Ecto neural progenitor cell (in vitro differentiated cells): Measurements from ENCODE around the gene PDE9A.
A peak's percentile ranks its signal among the peaks of the same experiment; 100 is the strongest.
"Not testable (repeated sequence)": the region's sequence is repeated elsewhere in the genome, so short reads cannot be mapped to it uniquely, and the experiment has no call there.

Source experiments
- DNase-seq: peaks from one replicate; pipeline ENCODE4 v3.0.0-alpha.2; 2018; ENCODE audit warnings: low spot score

The PDE9A gene

DNA sequence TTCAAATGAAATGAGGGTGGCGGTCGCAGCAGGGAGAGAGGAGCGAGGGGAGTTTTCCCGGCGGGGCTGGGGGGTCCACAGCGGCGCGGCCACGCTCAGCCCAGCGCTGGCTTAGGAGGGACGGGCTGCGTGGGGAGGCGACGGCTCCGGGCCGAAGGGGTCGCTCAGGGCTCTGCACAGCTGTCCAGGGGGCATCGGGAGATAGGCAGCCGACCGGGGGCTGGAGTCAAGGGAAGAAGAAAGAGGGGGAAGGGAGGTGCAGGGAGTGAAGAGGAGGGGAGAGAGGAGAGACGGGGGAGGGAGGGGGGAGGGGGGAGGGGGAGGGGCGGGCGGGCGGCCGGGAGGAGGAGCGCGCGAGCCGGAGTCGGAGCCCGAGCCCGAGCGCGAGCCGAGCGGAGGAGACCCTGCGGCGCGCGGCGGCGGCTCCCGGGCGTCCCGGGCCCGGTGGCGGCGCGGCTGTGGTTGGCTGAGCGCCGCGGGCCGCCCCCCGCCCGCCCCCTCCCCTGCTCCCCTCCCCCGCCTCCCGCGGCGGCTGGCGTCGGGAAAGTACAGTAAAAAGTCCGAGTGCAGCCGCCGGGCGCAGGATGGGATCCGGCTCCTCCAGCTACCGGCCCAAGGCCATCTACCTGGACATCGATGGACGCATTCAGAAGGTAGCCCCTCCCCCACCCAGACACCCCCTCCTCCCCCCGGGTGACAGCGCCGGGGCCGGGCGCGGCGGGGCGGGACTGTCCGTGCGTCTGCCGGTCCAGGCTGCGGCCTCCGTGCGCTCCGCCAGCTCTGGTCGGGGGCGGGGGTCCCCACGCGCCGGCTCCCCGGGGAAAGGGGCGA lies at the start of gene PDE9A:
Gene PDE9A (plus strand): TSS at position 391 of the 831 bp plus-strand sequence. CDS start 194 bp downstream, at position 585.
- DNase-seq, result peak; percentile 84

DNA sequence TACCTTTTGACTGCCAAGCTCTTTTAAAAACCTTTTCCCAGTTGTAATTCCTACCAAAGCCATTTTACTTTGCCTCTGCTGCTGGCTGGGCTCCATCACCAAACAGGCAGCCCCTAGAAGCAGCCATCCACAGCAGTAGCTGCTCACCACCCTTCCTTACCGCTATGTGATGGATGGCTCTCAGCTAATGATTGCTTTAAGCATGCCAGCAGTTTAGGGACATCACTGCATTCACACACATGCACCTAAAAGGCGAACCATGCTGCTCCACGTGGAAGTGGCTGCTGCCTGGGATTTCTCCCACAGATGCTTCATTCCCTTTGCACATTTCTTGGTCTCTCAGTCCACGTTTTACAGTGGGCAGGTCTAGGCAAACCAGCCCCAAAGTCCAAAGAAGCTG lies 46.3 kb upstream of the PDE9A start:
- no peak for DNase-seq

DNA sequence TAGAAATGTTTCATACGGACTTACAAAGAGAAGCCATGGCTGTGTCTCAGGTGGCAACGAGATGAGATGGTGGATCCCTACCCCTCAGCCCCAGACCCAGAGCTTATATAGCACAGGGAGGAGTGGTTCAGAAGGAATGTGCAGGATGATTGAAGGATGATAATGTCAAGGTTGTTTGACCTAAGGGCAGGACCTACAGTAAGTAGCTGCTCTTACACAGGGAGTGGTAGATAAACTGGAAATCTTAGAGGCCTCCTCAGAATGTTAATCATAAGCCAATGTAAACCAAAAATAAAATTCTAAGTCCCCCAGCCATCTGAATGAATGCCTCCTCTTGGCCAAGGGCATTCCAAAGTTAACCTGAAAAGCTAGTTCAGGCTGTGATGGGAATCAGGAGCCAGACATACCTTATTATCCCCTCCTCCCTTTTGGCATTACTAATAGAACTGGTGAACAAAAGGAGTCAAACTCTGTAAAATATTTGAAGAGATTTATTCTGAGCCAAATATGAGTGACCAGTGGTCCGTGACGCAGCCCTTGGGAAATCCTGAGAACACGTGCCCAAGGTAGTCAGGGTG lies 45.8 kb upstream of the PDE9A start:
- no peak for DNase-seq

DNA sequence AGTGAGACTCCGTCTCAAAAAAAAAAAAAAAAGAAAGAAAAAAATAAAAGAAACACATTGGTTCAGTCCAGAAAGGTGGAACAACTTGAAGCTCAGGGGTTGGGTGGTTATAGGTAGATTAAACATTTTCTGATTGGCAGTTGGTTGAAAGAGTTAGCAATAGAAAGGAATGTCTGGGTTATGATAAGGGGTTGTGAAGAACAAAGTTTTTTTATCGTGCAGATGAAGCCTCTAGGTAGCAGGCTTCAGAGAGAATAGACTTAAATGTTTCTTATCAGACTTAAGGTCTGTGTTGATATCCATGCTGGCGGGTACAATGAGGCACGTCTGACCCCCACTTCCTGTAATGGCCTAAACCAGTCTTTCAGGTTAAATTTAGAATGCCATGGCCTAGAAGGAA lies 45.0 kb upstream of the PDE9A start:
- no peak for DNase-seq

DNA sequence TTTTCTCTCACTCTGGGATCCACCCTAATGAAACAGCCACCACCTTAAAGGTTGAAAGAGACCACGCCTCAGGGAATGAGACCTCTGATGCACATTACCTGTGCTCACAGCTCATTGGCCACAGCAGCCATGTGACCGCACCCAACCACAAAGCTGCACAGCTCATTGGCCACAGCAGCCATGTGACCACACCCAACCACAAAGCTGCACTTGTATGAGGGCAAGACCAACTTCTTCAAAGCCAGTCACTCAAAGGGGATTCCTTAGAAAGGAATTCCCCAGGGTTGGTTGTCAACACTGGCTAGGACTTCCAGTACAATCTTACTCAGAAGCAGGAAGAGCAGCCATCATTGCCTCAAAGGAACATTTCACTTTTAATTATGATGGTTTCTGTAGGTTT lies 43.6 kb upstream of the PDE9A start:
- DNase-seq, result no peak

DNA sequence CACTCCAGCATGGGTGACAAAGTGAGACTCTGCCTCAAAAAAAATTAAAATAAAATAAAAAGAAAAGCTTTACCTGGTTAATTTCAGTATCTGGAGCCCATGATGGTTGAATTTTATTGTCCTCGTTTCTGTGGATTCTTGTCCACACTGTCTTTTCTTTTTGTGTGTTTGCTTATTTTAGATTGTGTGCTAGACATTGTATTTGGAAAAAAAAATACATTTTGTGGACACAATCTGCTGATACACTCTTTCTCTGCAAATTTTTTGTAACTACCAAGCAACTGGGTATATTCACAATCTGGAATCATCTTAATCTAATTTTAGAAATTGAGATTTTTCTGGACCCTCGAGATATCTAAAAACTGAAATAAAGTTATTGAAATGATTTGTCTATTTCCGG lies 41.6 kb upstream of the PDE9A start:
- no peak for DNase-seq

DNA sequence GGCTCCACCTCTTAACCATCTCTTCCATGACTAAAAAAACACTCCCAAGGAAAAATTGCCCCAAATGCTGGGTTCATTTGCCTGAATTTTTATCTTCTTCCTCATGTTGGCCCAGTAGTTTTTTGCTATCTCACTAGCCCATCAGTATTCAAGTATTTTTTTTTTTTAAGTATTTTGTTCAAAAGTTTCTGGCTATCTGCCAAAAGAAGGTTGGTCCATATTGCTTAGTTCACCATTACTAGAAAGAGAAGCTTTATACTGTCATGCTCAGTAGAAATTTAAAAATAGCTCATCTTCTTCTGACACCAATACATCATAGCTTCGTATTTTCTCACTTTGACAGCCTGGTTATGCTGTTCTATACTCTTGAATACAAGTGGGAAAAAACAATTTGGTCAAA lies 41.0 kb upstream of the PDE9A start:
- DNase-seq, result no peak

DNA sequence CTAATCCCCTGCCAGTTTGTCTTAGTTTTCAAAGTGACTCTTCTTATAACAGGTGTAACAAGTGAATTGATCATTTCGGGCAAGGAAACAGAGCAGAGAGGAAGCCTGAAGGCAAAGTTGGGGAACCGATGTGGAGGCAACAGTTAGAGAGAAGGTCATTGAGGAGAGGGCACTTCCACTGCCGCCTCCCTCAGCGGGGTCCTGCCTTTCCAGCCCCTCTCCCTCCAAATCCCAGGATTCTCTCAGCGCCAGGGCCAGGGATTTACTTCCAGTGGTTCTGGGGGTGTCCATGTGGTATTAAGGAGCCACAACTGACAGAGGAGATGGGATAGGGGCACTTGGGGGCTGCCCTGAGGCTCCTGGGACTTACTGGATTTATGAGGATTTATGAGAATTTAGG lies 39.7 kb upstream of the PDE9A start:
- no peak for DNase-seq

DNA sequence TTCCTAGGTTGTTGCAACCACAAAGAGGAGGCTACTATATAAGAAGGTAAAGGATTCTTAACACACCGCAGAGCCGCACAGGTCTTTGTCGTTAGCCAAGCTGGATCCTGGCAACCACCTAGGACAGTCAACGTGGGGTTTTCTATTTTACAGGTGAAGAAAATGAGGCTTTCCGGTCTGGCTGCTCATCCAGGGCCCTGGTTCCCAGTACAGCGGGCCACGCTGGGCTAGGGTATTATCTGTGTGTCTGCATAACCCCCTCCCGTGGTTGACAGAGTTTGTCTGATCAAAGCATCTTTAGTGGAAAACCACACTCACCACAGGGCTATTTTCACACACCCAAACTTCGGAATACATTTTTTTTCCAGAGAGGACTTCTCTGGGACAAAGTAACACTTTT lies 39.0 kb upstream of the PDE9A start:
- DNase-seq, result no peak

DNA sequence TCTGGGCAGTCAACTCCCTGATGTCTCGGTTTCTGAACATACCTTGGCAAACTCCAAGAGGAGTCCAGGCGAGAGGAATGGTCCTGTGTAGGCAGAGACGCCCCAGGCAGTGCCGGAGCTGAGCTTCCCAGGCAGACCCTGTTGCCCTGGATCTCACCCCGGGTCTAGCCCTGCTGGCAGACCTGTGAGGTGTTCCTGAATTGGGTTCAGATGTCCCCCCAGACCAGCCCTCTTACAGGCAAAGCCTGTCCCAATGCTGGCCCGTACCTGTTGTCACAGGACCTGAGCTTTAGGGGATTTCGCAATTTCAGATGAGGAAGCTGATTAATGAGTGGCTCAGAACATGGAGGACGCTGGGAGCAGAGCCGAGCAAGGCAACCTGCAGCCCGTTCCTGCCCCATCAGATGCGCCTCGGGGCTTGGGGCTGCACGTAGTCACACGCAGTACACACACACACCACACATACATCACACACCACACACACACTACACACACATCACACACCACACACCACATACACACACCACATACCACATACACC lies 38.5 kb upstream of the PDE9A start:
- no peak for DNase-seq

DNA sequence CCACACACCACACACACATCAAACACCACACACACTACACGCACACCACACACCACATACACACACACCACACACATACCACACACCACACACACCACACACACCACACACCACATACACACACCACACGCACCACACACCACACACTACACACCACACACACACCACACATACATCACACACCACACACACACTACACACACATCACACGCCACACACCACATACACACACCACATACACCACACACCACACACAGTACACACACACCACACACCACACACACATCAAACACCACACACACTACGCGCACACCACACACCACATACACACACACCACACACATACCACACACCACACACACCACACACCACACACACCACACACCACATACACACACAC lies 38.0 kb upstream of the PDE9A start:
- not testable (repeated sequence) for DNase-seq

DNA sequence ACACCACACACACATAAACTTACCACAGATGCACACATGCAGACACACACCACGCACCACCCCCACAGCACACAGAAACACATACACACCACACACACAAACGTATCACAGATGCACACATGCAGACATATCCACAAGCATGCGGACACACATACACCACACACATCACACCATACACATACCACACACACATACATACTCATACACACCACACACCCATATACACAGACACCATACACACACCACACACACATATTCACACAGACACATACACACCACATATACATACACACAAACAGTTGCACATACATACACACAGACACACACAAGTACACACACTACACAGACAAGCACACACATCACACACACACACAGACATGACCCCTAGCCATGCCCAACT lies 37.5 kb upstream of the PDE9A start:
- DNase-seq, result no peak

DNA sequence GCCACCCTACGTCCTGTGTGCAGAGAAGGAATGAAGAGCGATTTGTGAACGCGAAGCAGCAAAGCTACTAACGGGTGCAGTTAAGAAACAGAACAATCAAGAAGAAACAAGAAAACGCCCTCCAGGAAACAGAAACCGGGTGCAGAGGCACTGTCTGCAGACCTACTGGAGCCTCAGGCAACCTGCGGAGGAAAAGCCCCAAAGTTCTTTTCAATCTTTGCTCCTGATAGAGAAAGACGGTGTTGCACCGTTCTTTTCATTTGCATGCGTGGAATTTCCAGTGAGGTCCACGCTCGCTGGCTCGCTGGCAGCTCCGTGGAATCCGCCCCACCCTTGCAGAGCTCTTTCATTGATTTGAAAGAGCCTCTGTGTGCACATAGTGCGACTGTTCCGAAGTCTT lies 37.0 kb upstream of the PDE9A start:
- no peak for DNase-seq

DNA sequence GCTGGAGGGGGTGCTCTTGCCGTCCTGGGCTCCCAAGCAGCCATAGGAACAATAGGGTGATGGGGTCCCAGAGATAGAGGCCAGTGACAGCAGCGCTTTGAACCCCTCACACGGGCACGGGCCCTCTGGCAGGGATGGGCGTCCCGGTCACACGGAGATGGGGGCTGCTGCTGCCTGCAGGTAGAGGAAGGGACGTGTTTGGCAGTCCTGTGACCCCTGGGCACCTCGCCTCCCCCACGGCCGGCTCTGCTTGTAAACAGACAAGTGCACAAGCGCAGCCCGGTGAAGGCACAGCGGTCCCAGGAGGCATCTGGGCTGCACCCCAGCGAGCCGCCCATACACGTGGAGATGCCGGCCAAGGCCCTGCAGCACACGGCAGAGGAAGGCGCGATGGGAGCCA lies 36.5 kb upstream of the PDE9A start:
- DNase-seq, result no peak

DNA sequence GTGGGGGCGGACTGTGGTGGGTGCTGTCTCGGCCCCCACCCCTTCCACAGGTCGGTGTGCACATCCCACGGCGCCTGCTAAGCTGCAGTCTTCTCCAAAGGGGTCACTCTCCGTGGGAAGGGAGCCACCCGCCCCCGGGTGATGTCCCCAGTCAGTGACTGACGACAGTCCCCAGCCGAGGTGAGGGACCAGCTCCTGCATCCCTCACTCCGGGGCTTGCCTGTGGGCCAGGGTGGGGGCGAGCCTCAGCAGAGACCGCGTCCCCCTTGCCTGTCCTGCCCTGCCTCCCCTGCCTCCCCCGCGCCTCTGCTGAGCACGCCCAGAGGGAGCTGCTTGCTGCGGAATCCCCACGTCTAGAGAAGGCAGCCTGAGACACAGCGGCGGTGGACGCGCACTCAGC lies 35.9 kb upstream of the PDE9A start:
- DNase-seq, result no peak

DNA sequence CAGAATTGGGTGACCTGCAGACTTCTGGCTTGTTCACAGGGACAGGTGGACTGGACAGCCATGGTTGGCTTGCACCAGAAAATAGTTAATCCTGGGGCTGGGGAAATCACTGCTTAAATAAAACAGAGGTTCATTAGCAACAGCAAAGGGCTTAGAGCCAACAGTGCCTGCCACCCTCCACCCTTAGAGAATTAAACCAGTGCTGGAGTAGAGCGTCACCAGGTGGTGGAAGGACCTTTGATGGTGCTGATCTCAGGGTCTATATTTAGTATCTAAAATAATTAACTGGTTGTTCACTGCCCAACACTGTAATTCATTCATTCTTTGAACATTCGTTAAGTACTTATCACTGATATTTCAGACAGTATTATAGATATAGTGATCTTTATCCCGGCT lies 34.7 kb upstream of the PDE9A start:
- DNase-seq, result no peak

DNA sequence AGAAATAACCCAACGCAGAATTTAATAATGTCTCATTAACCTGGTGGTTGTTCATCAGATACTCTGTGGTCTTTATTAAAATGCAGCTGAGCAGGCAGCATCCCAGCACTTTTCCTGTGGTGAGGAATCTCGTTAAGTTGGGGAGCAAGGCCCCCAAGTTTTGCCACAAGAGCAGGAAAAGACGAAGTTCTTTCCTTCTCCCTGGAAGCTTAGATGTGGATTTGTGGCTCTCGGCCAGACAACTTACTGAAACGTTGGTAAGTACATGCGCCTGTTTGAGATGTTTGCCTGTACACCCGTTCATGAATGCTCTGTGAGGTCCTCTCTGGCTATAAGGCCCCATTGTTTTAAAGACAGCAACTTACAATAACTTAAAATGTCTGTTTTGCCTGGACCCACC lies 34.3 kb upstream of the PDE9A start:
- DNase-seq, result no peak

DNA sequence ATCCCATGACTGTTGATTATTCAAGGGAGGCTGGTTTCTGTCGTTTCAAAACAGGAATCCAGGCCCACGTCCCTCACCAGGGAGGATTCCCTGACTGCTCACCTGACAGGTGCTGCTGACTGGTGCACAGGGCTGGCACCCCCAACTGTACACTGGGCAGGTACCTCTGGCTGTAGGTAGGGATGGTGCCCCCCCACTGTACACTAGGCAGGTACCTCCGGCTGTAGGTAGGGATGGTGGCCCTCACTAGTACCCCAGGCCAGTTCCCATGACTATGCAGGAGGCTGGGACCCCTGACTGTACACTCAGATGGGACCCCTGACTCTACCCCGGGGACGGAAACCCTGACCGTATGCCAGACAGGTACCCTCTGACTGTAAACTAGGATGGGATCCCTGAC lies 33.6 kb upstream of the PDE9A start:
- DNase-seq, result no peak

DNA sequence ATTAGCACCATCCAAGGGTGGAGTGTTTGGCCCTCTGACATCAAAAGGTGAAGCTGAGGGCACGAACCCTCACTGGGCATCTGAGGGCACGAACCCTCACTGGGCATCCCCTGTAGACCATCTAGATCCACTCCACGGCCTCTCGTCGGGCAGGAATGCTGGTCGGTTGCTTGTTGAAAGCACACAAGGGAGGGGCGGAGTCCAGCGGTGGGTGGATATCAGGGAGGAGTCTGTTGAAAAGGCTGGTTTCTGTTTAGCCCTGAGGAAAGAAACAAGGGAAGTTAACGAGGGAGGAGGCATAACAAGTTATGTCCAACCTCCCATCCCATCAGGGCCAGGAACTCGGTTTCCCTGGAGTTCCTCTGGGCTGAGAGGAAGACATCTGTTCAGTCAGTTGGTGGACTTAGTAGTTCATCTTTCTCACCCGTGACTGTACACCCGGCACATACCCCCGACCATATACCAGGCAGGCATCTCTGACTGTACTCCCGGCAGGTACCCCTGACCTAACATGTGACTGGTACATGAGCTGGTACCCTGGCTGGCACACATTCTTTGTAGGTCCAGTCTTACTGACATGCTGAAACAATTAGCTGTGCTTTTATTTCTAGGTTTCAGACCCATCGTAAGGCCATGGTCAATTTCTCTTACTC lies 32.1 kb upstream of the PDE9A start:
- DNase-seq, result no peak

DNA sequence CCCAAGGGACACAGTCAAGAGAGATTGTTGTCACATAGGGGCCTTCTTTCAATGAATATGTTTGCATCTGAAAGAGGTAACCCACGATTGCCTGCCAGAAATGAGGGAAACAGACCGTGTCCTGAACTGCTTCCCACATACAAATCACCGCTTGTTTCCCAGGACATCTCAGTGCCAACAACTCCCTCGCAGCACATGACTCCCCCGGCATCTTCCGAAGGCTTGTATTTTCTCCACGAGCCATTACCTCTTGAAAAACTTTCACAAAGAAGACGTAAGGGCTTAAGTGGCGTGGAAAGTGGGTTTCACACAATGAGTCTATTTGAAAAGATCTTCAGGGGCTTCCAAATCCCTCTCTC lies 31.6 kb upstream of the PDE9A start:
- DNase-seq, result no peak

DNA sequence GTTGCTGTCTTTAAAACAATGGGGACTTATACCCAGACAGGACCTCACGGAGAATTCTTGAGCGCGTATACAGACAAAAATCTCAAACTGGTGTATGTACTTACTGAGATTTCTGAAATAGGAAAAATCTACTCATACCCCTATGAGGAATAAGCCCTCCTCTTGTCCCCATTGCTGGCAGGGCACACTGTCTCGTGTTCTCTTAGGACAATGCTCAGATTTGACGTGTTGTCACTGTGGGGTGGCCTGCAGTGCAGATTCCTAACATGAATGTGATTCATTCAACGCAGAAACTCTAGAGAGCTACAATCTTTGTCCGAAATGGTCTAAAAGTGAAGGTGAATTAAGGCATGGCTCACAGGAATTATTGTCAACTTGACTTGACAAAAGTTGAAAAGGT lies 31.1 kb upstream of the PDE9A start:
- DNase-seq, result no peak

DNA sequence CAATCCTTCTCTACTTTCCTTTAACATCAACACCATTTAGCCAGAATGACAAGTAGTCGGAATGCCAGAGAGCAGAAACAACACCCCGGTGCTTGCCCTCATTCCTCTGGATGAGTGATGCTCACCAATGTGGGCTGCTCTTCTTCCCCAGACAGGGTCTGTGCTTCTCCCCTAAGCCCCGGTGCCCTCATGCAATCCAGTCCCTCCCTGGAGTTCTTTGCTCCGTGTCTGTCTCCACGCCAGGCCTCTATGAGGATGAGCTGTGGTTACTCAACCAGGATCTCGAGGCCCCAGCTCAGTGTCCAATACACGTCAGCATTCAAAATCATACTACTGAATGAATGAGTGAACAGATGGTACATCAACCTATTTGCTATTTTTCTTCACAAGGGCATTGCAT lies 29.7 kb upstream of the PDE9A start:
- no peak for DNase-seq

DNA sequence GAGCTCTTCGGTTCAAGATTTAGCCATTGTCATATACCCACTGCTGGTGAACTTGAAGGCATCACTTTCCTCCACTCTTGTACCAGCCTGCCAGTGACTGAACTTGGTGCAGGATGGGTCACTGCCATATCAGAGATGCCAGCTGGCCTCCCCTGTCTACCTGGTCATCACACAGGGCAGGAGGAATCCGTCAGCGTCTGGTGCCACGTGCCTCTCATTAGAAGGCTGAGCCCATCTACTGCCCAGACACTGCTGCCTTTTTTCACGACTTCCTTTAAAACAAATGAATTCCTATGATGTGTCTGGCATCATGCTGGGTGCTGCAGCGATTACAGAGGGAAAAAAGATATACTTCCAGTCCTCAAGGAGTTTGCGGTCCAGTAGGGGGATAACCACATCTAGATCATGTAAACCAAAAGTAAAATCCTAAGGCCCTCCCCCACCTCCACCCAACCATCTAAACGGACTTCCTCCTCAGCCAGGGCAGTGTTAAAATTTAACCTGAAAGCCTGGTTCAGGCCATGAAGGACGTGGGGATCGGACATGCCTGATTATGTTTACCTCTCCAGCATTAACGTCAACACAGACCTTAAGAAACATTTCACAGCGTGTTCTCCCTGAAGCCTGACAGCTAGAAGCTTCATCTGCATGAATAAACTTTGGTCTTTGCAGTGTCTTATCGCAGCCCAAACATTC lies 29.2 kb upstream of the PDE9A start:
- DNase-seq, result no peak
